Measurements from ENCODE around the gene FSIP1.

FSIP1 gene

GRCh38 chr15:39720081-39720480 is 62.6 kb downstream of the FSIP1 start:
- DNase-seq (ENCODE audit: low read depth) = no peak

- DNase-seq (ENCODE audit: low read depth) = no peak
Measured at GRCh38 chr15:39719109-39719508, 63.5 kb downstream of the FSIP1 start.

- no peak for DNase-seq (ENCODE audit: low read depth)
Measured at GRCh38 chr15:39717134-39717533, 65.5 kb downstream of the FSIP1 start.

- no peak for DNase-seq (ENCODE audit: low read depth)
Measured at GRCh38 chr15:39714251-39714650, 68.4 kb downstream of the FSIP1 start.

GRCh38 chr15:39713846-39714245 is 68.8 kb downstream of the FSIP1 start:
- DNase-seq (ENCODE audit: low read depth) = no peak

GRCh38 chr15:39710681-39711080 is 72.0 kb downstream of the FSIP1 start:
- no peak for DNase-seq (ENCODE audit: low read depth)

GRCh38 chr15:39709941-39710340 is 72.7 kb downstream of the FSIP1 start:
- DNase-seq (ENCODE audit: low read depth) = no peak

- no peak for DNase-seq (ENCODE audit: low read depth)
Measured at GRCh38 chr15:39706206-39706605, 76.4 kb downstream of the FSIP1 start.

GRCh38 chr15:39704689-39705088 is 78.0 kb downstream of the FSIP1 start:
- DNase-seq (ENCODE audit: low read depth) = no peak

- DNase-seq (ENCODE audit: low read depth) = no peak
Measured at GRCh38 chr15:39704235-39704634, 78.4 kb downstream of the FSIP1 start.

GRCh38 chr15:39701988-39702387 is 80.7 kb downstream of the FSIP1 start:
- DNase-seq (ENCODE audit: low read depth) = no peak

- DNase-seq (ENCODE audit: low read depth) = no peak
Measured at GRCh38 chr15:39700375-39700700, 82.3 kb downstream of the FSIP1 start.

- no peak for DNase-seq (ENCODE audit: low read depth)
Measured at GRCh38 chr15:39699516-39700374, 82.9 kb downstream of the FSIP1 start.

- DNase-seq (ENCODE audit: low read depth) = no peak
Measured at GRCh38 chr15:39698444-39699390, 83.9 kb downstream of the FSIP1 start.

GRCh38 chr15:39697509-39697908 is 85.1 kb downstream of the FSIP1 start:
- no peak for DNase-seq (ENCODE audit: low read depth)

GRCh38 chr15:39695793-39696192 is 86.8 kb downstream of the FSIP1 start:
- DNase-seq (ENCODE audit: low read depth) = no peak

- DNase-seq (ENCODE audit: low read depth) = no peak
Measured at GRCh38 chr15:39692356-39693327, 90.0 kb downstream of the FSIP1 start.

- DNase-seq (ENCODE audit: low read depth) = no peak
Measured at GRCh38 chr15:39690881-39691634, 91.6 kb downstream of the FSIP1 start.

GRCh38 chr15:39687965-39688364 is 94.7 kb downstream of the FSIP1 start:
- DNase-seq (ENCODE audit: low read depth) = no peak

GRCh38 chr15:39685999-39686613 is 96.5 kb downstream of the FSIP1 start:
- no peak for DNase-seq (ENCODE audit: low read depth)

- no peak for DNase-seq (ENCODE audit: low read depth)
Measured at GRCh38 chr15:39685367-39685766, 97.3 kb downstream of the FSIP1 start.

Measured in GM04504 (cell line).